HFF-Myc (cell line): Measurements from ENCODE around the gene ASGR1.

Experiments
- DNase-seq: peaks from one replicate; pipeline ENCODE4 v3.0.0-alpha.2; 2011; ENCODE audit warnings: low read depth; ENCODE audit errors: extremely low read depth
- H3K4me3 ChIP-seq: replicated peaks from 2 replicates; pipeline ENCODE4 v1.5.1; 2011; ENCODE audit warnings: low read depth, mild to moderate bottlenecking, control low read depth, low read length
- CTCF ChIP-seq: IDR thresholded peaks from 2 replicates; pipeline ENCODE4 v1.5.1; 2012; ENCODE audit warnings: mild to moderate bottlenecking, low read depth, low read length, control low read depth; ENCODE audit errors: missing control alignments

The ASGR1 gene

GRCh38 chr17:7215136-7215638, 36.0 kb upstream of the ASGR1 start:
- peak overlapping the region; percentile 63 for H3K4me3 ChIP-seq

GRCh38 chr17:7214300-7215135, 35.3 kb upstream of the ASGR1 start:
- peak overlapping the region; percentile 63 for H3K4me3 ChIP-seq
- DNase-seq: peak; percentile 92
- TF ChIP-seq CTCF: peak; percentile 61

More at GRCh38 chr17:7215136-7215638, 36.0 kb upstream of the ASGR1 start:
- no peak for DNase-seq
- TF ChIP-seq CTCF: no peak

GRCh38 chr17:7213895-7214299, 34.7 kb upstream of the ASGR1 start:
- H3K4me3 ChIP-seq: peak overlapping the region; percentile 63
- TF ChIP-seq CTCF: peak; percentile 57
- peak; percentile 57 for DNase-seq

DNA sequence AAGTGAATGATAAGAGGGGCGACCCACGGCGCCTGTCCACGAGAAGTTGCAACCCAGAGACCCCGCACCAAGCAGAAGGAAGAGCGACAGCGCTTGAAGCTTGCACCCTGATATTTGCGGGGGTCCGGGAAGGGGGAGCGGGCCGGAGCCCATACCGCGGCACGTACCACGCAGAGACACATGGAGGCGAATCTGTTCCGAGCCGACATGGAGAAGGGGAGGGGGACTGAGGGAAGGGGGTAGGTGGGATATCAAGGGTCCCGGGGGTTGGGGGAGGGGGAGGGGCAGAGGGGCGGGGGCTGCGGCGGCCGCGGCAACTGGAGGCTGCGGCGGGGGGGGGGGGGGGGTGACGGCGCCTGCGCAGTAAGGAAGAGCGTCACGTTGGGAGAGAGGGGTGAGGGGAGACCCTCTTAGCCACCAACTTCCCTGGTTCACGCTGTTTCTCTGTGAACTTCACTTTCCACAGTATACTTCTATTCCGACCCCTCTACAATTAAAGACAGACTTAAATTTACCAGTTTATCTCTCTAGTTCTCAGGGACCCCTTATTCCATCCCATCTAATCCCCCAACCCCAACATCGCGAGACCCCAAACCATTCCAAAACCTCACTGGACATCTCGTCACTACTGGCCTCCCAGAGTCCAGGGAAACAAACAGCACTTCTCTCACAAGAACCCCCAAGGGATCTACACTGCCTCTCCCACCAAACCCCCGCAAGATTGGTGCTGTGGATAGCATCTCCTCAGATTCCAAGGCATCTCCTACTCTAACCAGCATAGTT, 32.5 kb upstream of the ASGR1 start:
- TF ChIP-seq CTCF: no peak
- DNase-seq: no peak
- no peak overlapping the region for H3K4me3 ChIP-seq

GRCh38 chr17:7208754-7209460, 29.7 kb upstream of the ASGR1 start:
- no peak overlapping the region for H3K4me3 ChIP-seq
- DNase-seq: no peak
- TF ChIP-seq CTCF: no peak

GRCh38 chr17:7208027-7208571, 28.9 kb upstream of the ASGR1 start:
- no peak overlapping the region for H3K4me3 ChIP-seq
- no peak for DNase-seq
- TF ChIP-seq CTCF: no peak
